GM23338 (cell line): Measurements from ENCODE around the gene ZSCAN9. TPM values are rescaled to one million over a fixed set of nuclear protein-coding genes. Genes with fewer than 3 reads are reported as not detected.

Experiments used
- ATAC-seq: fragments of 200-7000 bp; cut with Tn5 transposase; 3 replicates; pipeline ENCODE4 v1.9.1; 2020
- DNase-seq: peaks from one replicate; pipeline ENCODE4 v3.0.0-alpha.2; 2015; ENCODE audit warnings: low spot score
- H2AFZ ChIP-seq: fragments of 200-600 bp; sonication (generic); 2 replicates; pipeline ENCODE4 v1.8.0; 2016; ENCODE audit warnings: antibody characterized with exemption, mild to moderate bottlenecking, moderate library complexity
- H3F3A ChIP-seq: fragments of 200-600 bp; sonication (generic); replicated peaks from 2 replicates; pipeline ENCODE4 v1.8.0; 2017; ENCODE audit warnings: antibody characterized with exemption, mixed run types, low read depth
- H3K27ac ChIP-seq: fragments of 200-600 bp; sonication (generic); 2 replicates; pipeline ENCODE4 v1.6.1; 2016; ENCODE audit warnings: low read depth
- H3K27me3 ChIP-seq: fragments of 200-600 bp; sonication (generic); 2 replicates; pipeline ENCODE4 v1.8.0; 2016; ENCODE audit warnings: mild to moderate bottlenecking, mixed run types, moderate library complexity; ENCODE audit not compliant: insufficient read depth
- H3K36me3 ChIP-seq: fragments of 200-600 bp; sonication (generic); 2 replicates; pipeline ENCODE4 v1.8.0; 2016; ENCODE audit warnings: mild to moderate bottlenecking; ENCODE audit not compliant: insufficient read depth
- H3K4me1 ChIP-seq: fragments of 200-600 bp; sonication (generic); 2 replicates; pipeline ENCODE4 v1.8.0; 2016; ENCODE audit warnings: mild to moderate bottlenecking, moderate library complexity; ENCODE audit not compliant: insufficient read depth
- H3K4me2 ChIP-seq: fragments of 200-600 bp; sonication (generic); 2 replicates; pipeline ENCODE4 v1.7.1; 2017; ENCODE audit warnings: mixed run types
- H3K4me3 ChIP-seq: fragments of 200-600 bp; sonication (generic); 2 replicates; pipeline ENCODE4 v1.6.1; 2016; ENCODE audit warnings: mixed run types
- H3K79me2 ChIP-seq: fragments of 200-600 bp; sonication (generic); replicated peaks from 2 replicates; pipeline ENCODE4 v1.8.0; 2017; ENCODE audit warnings: mild to moderate bottlenecking; ENCODE audit not compliant: insufficient read depth
- H3K9me2 ChIP-seq: fragments of 200-600 bp; sonication (generic); 2 replicates; pipeline ENCODE4 v1.8.0; 2017; ENCODE audit not compliant: insufficient read depth
- H4K20me1 ChIP-seq: fragments of 200-600 bp; sonication (generic); replicated peaks from 2 replicates; pipeline ENCODE4 v1.8.0; 2017; ENCODE audit warnings: mild to moderate bottlenecking; ENCODE audit not compliant: insufficient read depth
- H3K27ac Mint-ChIP-seq: 2 replicates; pipeline ENCODE4 v1.8.0; 2020; ENCODE audit warnings: inconsistent platforms, mild to moderate bottlenecking, moderate library complexity, mixed read lengths
- H3K27me3 Mint-ChIP-seq: 3 replicates; pipeline ENCODE4 v1.8.0; 2022; ENCODE audit warnings: low read depth, mild to moderate bottlenecking, moderate library complexity, mixed read lengths, inconsistent platforms; ENCODE audit not compliant: insufficient read depth, poor library complexity
- H3K36me3 Mint-ChIP-seq: 3 replicates; pipeline ENCODE4 v1.8.0; 2021; ENCODE audit warnings: low read depth, mild to moderate bottlenecking, inconsistent platforms, moderate library complexity, mixed read lengths
- H3K4me1 Mint-ChIP-seq: 3 replicates; pipeline ENCODE4 v1.8.0; 2020; ENCODE audit warnings: mild to moderate bottlenecking, inconsistent platforms, mixed read lengths
- H3K4me3 Mint-ChIP-seq: 3 replicates; pipeline ENCODE4 v1.8.0; 2021; ENCODE audit warnings: moderate library complexity, mild to moderate bottlenecking, inconsistent platforms, mixed read lengths
- H3K9me3 Mint-ChIP-seq: 3 replicates; pipeline ENCODE4 v1.8.0; 2020; ENCODE audit warnings: moderate library complexity, mild to moderate bottlenecking, inconsistent platforms, mixed read lengths
- CREB1 ChIP-seq: fragments of 250-450 bp; sonication (Bioruptor Pico); IDR thresholded peaks from 2 replicates; pipeline ENCODE4 v1.5.0; 2020; ENCODE audit warnings: low read depth, mild to moderate bottlenecking, moderate library complexity
- EZH2 ChIP-seq: fragments of 200-600 bp; sonication (generic); IDR thresholded peaks from one replicate; pipeline ENCODE4 v1.8.0; 2017; ENCODE audit warnings: antibody characterized with exemption, mild to moderate bottlenecking, low read depth; ENCODE audit not compliant: unreplicated experiment
- EZH2phosphoT487 ChIP-seq: fragments of 200-600 bp; sonication (generic); IDR thresholded peaks from one replicate; pipeline ENCODE4 v1.8.1; 2018; ENCODE audit warnings: antibody characterized with exemption; ENCODE audit not compliant: unreplicated experiment
- JUNB ChIP-seq: IDR thresholded peaks from one replicate; pipeline ENCODE4 v1.6.1; 2016; ENCODE audit warnings: antibody characterized with exemption; ENCODE audit not compliant: unreplicated experiment
- POLR2AphosphoS5 ChIP-seq: IDR thresholded peaks from 2 replicates; pipeline ENCODE4 v1.6.1; 2016; ENCODE audit warnings: antibody characterized with exemption, low read depth
- ZNF114 ChIP-seq: fragments of 250-450 bp; sonication (Bioruptor Pico); IDR thresholded peaks from 2 replicates; pipeline ENCODE4 v1.5.0; 2020; ENCODE audit warnings: mild to moderate bottlenecking, moderate library complexity
- ZNF331 ChIP-seq: fragments of 250-450 bp; sonication (Bioruptor Pico); IDR thresholded peaks from 2 replicates; pipeline ENCODE4 v1.5.0; 2020; ENCODE audit warnings: low read depth, mild to moderate bottlenecking, moderate library complexity
- polyA plus RNA-seq: library from polyadenylated mRNA; unstranded; fragments of >200 nt; fragmentation: Nextera tagmentation; extraction: Ambion mirVana; gene quantifications from 2 replicates; pipeline ENCODE4 v1.2.1, GENCODE V29; 2016
- total RNA-seq: library from RNA; depleted of rRNA; stranded (reverse); fragments of >200 nt; shearing (Covaris generic); gene quantifications from 2 replicates; pipeline ENCODE4 v1.2.3, GENCODE V29; 2014
- TF ChIP-seq, protein P1 (sequence below), 2 experiments: fragments of 200-600 bp in 1 of 2; sonication (generic) in 1 of 2; conservative IDR thresholded peaks; 2 replicates each; pipeline versions ENCODE4 v1.5.1 to v1.6.1; 2016 to 2017; ENCODE audit warnings: antibody characterized with exemption in 2 of 2, low read depth in 2 of 2, mild to moderate bottlenecking in 2 of 2, moderate library complexity in 1 of 2
- TF ChIP-seq, protein P2 (sequence below): IDR thresholded peaks from one replicate; pipeline ENCODE4 v1.6.1; 2018; ENCODE audit warnings: antibody characterized with exemption; ENCODE audit not compliant: unreplicated experiment

The ZSCAN9 gene
- total and polyA plus RNA-seq, 2 experiments from 2014 or later, result 10.0 to 10.9 TPM

DNA sequence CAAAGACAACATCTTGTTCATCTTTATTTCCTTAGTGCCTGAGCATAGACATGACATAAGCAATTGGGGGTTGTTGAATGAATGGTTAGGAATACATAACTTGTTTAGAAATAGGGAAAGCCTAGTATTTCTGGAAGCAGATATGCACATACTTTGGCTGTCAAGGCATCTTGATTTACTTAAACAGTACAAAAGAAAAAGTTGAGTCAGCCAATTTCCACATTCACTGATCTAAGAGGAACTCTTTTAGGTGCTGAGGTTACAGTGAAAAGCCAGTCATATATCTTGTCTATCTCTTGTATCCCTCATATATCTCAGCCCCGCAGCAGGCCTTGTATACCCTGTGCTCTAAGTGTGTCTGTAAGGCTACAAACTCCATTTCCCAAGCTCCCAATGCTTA, 15.4 kb downstream of the ZSCAN9 start:
- H3K4me1 ChIP-seq, result no peaks in the 10 kb centered on the region; the same call in 1 of the 2 replicates
- no peaks in the 10 kb centered on the region for H3K79me2 ChIP-seq
- no peaks in the 10 kb centered on the region; the same call in 1 of the 2 replicates for H4K20me1 ChIP-seq
- DNase-seq (no peak), ATAC-seq (no peak)
- no peak overlapping the region for H3K4me2 ChIP-seq
- Mint-ChIP-seq H3K4me3 (no peak overlapping the region), H3K4me1 (peaks cover 2% of the 10 kb centered on the region; the same call in 2 of the 3 replicates), H3K27me3 (no peaks in the 10 kb centered on the region), H3K27ac (no peak overlapping the region), H3K9me3 (no peaks in the 10 kb centered on the region; the same call in 2 of the 3 replicates), H3K36me3 (peaks cover 17% of the 10 kb centered on the region; the same call in 2 of the 3 replicates)
- H3K27me3 ChIP-seq, result no peaks in the 10 kb centered on the region
- H2AFZ ChIP-seq, result no peak overlapping the region
- peaks cover 6% of the 10 kb centered on the region; the same call in 1 of the 2 replicates for H3K36me3 ChIP-seq
- H3K27ac ChIP-seq, result no peak overlapping the region
- no peak overlapping the region for H3K4me3 ChIP-seq
- no peaks in the 10 kb centered on the region for H3K9me2 ChIP-seq
- TF ChIP-seq POLR2AphosphoS5 (no peak), JUNB (no peak), EZH2phosphoT487 (no peak)
- TF ChIP-seq, protein P1, sequence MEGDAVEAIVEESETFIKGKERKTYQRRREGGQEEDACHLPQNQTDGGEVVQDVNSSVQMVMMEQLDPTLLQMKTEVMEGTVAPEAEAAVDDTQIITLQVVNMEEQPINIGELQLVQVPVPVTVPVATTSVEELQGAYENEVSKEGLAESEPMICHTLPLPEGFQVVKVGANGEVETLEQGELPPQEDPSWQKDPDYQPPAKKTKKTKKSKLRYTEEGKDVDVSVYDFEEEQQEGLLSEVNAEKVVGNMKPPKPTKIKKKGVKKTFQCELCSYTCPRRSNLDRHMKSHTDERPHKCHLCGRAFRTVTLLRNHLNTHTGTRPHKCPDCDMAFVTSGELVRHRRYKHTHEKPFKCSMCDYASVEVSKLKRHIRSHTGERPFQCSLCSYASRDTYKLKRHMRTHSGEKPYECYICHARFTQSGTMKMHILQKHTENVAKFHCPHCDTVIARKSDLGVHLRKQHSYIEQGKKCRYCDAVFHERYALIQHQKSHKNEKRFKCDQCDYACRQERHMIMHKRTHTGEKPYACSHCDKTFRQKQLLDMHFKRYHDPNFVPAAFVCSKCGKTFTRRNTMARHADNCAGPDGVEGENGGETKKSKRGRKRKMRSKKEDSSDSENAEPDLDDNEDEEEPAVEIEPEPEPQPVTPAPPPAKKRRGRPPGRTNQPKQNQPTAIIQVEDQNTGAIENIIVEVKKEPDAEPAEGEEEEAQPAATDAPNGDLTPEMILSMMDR (conservative IDR thresholded peaks at IDR 0.05; ENCODE audit: low read depth in 2 of 2), result no peak
- H3F3A ChIP-seq, result no peaks in the 10 kb centered on the region

DNA sequence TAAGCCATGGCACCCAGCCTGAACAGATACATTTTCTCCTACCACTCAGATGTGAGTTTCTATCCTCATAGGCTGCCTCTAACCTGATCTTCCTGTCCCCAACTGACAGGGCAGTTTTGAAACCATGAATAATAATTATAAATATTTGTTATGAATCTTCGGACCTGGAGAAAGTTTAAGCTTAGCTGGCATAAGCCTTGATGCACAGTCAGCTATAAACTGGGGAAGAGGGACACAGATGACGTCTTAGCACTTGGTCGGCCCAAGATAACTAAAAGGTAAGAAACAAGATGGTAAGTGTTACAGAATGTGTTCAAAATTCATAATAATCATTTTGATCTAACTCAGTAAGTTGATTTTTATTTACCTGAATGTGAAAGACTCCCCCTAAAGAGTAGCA, 18.9 kb downstream of the ZSCAN9 start:
- Mint-ChIP-seq H3K27me3 (peaks cover 2% of the 10 kb centered on the region), H3K9me3 (no peaks in the 10 kb centered on the region), H3K4me1 (no peaks in the 10 kb centered on the region), H3K27ac (no peak overlapping the region), H3K4me3 (no peak overlapping the region), H3K36me3 (peaks cover 37% of the 10 kb centered on the region)
- no peaks in the 10 kb centered on the region for H3K9me2 ChIP-seq
- no peak overlapping the region for H2AFZ ChIP-seq
- H3K4me1 ChIP-seq, result no peaks in the 10 kb centered on the region
- no peak overlapping the region for H3K27ac ChIP-seq
- H3K36me3 ChIP-seq, result peaks cover 11% of the 10 kb centered on the region
- no peak overlapping the region for H3K4me2 ChIP-seq
- no peaks in the 10 kb centered on the region for H3K27me3 ChIP-seq
- H3F3A ChIP-seq, result no peaks in the 10 kb centered on the region
- ATAC-seq (no peak), DNase-seq (no peak)
- H3K79me2 ChIP-seq, result no peaks in the 10 kb centered on the region
- H3K4me3 ChIP-seq, result no peak overlapping the region
- no peaks in the 10 kb centered on the region for H4K20me1 ChIP-seq
- TF ChIP-seq ZNF331 (CRISPR knock-in tag), result no peak
- no peak for TF ChIP-seq ZNF114
- no peak for TF ChIP-seq EZH2
- TF ChIP-seq JUNB, result no peak
- TF ChIP-seq, protein P1 (conservative IDR thresholded peaks at IDR 0.05; ENCODE audit: low read depth in 2 of 2), result no peak
- TF ChIP-seq, protein P2, sequence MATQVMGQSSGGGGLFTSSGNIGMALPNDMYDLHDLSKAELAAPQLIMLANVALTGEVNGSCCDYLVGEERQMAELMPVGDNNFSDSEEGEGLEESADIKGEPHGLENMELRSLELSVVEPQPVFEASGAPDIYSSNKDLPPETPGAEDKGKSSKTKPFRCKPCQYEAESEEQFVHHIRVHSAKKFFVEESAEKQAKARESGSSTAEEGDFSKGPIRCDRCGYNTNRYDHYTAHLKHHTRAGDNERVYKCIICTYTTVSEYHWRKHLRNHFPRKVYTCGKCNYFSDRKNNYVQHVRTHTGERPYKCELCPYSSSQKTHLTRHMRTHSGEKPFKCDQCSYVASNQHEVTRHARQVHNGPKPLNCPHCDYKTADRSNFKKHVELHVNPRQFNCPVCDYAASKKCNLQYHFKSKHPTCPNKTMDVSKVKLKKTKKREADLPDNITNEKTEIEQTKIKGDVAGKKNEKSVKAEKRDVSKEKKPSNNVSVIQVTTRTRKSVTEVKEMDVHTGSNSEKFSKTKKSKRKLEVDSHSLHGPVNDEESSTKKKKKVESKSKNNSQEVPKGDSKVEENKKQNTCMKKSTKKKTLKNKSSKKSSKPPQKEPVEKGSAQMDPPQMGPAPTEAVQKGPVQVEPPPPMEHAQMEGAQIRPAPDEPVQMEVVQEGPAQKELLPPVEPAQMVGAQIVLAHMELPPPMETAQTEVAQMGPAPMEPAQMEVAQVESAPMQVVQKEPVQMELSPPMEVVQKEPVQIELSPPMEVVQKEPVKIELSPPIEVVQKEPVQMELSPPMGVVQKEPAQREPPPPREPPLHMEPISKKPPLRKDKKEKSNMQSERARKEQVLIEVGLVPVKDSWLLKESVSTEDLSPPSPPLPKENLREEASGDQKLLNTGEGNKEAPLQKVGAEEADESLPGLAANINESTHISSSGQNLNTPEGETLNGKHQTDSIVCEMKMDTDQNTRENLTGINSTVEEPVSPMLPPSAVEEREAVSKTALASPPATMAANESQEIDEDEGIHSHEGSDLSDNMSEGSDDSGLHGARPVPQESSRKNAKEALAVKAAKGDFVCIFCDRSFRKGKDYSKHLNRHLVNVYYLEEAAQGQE, result no peak
- TF ChIP-seq EZH2phosphoT487, result no peak
- TF ChIP-seq CREB1, result no peak
- no peak for TF ChIP-seq POLR2AphosphoS5
